ENCODE results near the gene PRKAR2B.
"Not testable (repeated sequence)": the region's sequence is repeated elsewhere in the genome, so short reads cannot be mapped to it uniquely, and the experiment has no call there.

The PRKAR2B gene

DNA sequence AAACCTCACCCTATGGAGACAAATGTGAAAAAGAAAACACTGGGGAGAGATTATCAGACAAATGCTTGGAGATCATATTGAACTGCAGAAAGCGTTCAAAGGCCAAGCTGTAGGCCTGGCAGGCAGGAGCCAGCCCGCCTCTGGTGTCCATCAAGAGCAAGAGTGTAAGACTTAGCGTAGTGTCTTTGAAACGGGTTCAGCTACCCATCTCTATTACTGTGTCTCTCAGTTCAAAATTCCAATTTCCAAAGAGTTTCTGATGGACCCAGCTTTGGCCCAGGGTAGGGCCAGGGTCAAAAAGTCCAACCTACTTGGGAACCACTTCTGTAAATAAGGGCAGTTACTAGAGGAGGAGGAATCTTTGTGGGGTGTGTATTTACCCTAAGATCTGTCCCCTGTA lies 78.9 kb downstream of the PRKAR2B start:
- no peak for DNase-seq

DNA sequence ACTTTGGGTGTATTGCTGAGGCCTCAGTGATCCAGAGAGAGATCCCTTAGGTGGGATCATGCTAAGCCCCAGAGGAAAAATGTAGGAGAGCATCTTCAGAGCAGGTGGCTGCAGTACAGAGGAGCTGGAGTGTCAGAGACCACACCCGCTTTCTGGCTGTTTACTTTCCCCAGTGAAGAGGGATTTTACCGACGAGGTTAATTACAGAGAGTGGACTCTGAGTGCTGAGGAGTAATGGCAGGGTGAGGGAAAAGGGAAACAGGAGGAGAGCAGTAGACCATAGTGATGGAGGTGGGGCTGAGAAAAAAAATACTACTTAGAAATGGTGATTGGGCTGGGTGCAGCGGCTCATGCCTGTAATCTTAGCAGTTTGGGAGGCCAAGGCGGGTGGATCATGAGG lies 81.0 kb downstream of the PRKAR2B start:
- no peak for DNase-seq

DNA sequence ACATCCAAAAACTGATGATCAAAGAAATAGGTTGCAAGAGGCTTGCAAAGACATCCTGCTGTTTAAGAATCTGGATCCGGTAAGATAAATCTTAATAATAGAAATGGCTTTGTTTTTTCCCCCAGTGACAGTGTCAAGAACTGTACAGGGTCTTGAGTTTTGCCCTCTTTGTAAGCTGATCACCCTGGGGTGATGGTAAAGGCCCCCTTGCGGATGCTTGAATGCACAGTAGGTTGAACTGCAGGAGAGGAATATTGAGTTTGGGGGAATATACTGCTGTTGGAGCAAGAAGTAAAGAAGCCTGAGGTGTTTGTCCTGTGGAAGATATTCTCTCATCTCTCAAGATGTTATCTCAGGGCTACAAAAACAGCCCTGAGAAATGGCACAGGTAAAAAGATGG lies 83.7 kb downstream of the PRKAR2B start:
- no peak for DNase-seq

DNA sequence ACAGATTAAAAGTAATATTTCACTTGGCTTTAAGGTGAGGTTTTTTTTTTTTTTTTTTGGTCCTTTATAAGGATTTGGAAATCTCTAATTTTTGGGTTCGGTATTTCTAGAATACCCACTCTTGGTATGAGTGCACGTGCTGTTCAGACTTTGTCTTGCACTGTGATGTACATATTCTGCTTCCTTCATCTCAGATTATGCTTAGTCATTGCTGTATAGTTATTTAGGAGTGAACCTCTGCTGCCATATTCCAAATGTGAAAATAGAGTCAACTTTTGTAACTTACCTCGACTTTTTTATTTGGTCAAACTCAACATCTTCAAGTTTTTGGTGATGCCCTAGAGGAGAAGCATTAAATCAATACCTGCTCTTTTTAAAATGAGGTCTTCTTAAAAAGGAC lies 84.2 kb downstream of the PRKAR2B start:
- DNase-seq, result no peak

DNA sequence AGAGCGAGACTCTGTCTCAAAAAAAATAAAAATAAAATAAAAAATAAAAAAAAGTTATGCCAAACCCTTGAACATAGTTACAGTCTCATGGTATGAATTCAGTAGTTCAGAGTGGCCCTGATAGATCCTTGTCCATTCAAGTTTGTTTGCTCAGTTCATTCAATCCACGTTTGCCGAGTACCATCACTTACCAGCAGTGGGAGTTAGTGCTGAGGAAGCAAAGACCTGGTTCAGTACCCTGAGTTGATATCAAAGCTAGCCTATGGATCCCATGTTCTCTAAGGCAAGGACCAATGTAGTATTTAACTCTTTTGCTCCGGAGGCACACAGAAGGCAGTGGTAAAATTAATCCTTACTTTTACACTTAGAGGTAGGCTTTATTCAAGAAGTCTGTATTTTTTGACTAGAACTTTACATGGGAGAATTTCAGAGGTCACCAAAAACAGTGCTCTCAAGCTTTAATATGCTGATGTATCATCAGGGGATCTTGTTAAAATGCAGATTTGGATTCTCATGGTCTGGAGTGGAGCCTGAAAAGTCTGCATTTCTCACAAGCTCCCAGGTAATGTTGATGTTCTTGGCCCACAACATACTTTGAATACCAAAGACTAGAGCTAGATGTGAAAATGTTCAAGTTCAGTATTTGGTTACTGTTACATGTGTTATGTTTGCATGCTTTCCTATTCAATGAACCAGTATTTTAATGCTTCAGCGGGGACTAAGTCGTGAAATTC lies 86.1 kb downstream of the PRKAR2B start:
- DNase-seq, result no peak

DNA sequence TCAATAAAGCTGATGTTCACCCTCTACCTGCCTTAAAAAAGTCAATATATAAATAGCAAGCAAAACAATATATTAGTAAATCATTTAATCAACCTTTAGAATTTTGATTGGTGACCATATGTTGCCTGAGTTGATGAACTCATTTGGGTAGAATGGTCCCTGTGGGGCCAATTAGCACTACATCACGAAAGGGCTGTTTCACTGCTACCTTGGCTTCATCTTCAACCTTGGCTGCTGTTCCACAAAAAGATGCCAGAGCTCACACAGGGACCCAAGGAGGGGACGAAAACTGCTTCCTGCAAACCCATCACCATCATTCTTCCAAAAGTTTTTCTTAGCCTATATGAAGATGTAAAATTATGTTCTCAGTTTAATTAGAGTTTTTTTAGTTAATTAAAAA lies 88.9 kb downstream of the PRKAR2B start:
- no peak for DNase-seq

DNA sequence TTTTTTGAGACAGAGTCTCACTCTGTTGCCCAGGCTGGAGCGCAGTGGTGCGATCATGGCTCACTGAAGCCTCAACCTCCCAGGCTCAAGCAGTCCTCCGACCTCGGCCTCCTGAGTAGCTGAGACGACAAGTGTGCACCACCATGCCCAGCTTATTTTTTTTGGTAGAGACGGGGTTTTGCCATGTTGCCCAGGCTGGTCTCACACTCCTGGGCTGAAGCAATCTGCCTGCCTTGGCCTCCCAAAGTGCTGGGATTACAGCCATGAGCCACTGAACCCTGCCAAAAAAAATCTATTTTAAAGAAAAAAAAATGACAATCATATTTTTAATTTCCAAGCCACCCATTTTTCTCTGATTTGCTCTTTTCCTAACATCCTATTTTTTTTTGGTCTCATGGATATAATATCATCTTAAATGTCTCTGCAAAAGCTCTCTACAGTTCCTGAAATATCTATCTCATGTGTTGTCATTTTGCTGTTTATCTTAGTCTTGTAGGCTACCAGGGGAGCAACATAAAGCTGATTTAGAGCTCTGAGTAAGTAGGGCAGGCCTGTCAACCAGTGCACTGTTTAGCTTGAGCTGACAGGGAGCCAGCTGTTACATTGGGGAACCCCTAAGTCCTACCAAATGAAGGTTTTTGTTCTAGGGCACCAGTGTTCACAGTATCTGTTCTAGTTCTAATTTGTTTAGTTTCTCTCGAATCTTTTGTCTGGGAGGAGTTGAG lies 94.4 kb downstream of the PRKAR2B start:
- DNase-seq, result no peak

DNA sequence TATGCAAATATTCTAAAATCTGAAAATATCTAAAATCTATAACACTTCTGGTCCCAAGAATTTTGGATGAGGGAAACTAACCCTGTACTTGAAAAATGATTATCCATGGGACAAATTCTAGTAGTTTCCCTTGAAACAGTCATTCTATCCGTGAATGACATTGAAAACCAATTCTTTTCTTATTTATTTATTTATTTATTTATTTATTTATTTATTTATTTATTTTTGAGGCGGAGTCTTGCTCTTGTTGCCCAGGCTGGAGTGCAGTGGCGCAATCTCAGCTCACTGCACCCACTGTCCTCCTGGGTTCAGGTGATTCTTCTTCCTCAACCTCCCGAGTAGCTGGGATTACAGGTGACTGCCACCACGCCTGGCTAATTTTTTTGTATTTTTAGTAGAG lies 99.4 kb downstream of the PRKAR2B start:
- not testable (repeated sequence) for DNase-seq

DNA sequence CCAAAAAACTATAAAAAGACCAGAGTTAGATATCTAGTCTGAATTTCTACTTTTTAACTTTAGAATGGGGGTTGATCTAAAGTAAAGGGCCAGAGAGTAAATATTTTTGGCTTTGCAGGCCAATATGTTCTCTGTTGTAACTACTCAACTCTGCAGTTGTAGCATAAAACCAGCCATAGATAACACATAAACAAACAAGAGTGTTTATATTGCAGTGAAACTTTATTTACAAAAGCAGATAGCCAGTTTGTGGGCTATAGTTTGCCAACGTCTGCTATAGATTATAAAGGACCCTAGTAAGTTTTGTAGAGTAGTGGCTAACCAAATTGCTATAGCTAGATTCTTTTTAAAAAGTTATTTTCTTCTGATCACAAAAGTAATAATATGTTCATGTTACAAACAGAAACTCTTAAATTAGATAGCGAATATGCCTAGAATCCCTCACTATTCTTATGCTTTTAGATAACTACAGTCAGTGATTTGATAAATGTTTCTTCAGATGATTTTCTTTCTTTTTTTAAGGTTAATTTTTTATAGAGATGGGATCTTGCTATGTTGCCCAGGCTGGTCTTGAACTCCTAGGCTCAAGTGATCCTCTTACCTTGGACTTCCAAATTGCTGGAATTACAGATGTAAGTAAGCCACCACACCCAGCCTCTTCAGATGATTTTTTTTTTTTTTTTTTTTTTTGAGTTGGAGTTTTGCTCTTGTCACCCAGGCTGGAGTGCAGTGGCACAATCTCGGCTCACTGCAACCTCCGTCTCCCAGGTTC lies 100.7 kb downstream of the PRKAR2B start:
- no peak for DNase-seq

DNA sequence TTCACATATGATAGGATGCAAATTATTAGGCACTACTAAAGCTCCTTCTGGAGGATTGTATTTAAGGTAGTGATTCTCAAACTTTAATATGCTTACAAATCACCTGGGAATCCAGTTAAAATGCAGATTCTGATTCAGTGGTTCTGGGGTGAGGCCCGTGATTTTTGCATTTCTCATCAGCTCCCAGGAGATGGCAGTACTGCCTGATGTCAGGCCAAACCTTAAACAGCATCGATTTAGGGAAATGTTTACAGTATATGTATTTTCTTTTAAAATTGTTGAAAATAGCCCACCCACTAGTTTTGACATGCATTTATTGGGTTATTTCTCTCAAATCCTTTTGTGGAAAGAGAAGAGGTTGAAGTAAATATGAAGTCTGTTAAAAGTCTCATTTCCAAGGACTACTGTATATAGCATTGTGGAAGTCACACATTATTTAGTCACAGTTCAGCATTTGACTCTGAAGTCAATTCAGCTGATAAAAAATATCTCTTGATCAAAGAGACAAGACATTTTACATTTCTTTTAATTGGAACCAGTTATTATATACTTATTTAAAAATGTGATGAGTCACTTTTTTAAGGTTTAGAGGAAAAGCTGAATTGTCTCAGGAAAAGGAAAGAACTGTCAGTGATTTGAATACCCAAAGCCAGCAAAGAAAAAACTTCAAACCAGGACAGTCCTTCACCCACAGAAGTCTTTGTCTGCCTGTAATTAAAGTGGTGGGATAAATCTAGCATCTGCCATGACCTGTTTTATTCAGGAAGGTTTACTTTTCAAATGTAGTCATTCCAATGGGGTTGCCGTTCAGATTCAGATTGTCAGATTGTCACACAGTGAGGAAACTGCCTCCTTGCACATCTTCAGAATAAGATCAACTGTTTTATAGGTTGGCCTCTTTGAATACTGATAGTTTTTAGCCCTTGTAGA lies 103.2 kb downstream of the PRKAR2B start:
- DNase-seq, result peak; percentile 44

DNA sequence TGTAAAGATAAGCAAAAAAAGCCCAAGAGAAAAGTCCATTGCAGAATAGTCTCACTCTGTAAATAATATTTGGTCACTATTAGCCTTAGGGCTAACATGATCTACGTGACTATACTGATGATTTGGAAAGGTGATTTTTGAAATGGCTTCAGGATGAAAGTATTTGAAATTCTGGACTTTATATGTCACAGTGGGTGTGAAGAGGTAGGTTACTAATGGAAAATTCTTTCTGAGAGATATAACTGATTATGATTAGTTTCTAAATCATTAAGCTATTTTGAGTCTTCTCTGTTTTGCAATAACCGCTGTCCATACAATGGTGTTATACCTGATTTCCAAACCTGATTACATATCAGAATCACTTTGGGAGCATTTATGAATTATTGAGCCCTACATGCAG lies 104.2 kb downstream of the PRKAR2B start:
- DNase-seq, result no peak

DNA sequence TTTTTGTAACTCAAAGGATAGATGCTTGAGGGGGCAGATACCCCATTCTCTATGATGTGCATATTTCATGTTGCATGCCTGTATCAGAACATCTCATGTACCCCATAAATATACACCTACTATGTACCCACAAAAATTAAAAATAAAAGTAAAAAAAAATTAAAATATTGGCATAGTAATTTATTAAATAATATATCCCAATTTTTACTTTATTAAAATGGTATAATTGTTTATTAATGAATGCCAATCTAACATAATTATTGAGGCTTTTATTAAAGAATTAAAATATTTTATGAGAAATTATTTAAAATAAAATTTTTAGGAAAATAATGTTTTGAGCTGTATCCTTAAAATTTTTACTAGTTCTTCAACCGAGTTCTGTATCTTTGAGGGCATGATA lies 105.4 kb downstream of the PRKAR2B start:
- DNase-seq, result no peak

DNA sequence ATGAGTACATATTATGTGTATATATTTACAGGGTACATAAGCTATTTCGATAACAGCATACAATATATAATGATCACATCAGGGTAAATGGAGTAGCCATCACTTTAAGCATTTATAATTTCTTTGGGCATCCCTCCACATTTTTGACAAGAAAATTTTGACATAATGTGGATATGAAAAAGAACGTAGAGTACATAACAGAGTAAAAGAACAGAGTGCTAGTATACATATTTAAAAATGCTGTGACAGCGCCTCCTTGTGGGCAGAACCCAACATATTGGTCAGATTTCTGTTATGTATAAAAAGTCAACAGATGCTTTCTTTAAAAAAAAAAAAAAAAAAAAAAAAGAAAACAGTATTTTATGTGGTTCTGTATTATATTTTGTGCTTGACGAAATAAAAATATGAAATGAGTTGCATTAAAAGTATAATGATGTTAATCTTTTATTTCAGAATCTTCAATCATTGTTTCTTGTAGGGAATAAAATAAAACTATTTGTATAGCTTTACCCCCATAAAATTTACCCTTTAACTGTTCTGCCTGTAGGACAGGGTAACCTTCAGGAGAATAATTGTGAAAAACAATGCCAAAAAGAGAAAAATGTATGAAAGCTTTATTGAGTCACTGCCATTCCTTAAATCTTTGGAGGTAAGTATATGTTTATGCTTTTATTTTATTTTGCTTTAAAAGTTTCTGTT lies 106.0 kb downstream of the PRKAR2B start:
- peak; percentile 86 for DNase-seq

DNA sequence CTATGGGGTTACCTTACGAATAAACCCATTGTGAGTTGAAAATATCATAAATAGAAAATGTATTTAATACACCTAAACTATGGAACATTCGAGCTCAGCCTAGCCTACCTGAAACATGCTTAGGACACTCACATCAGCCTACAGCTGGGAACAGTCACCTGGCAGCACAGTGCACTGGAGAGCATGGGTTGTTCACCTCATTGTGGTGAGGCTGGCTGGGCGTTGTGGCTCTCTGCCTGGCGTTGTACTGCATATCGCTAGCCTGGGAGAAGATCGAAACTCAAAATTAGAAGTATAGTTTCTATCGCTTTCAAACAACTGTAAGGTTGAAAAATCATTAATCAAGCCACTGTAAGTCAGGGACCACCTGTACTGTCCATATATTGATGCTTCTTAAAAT lies 107.0 kb downstream of the PRKAR2B start:
- no peak for DNase-seq

DNA sequence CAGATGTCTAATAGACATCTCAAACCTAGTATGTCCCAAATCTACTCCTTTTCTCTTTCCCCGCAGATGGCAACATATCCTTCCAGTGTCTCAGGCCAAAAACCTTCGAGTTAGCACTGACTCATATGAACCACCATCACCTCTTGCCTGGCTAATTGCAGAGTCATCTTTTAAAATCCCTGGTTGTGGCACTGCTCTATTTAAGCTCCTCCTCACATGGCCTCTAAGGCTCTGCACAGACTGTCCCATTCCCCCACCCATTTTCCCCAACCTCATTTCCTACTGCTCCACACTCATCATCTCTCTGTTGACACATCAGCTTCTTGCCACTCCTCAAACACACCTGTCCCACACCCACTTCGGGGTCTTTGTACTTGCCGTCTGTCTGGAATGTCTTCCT lies 107.5 kb downstream of the PRKAR2B start:
- DNase-seq, result no peak

DNA sequence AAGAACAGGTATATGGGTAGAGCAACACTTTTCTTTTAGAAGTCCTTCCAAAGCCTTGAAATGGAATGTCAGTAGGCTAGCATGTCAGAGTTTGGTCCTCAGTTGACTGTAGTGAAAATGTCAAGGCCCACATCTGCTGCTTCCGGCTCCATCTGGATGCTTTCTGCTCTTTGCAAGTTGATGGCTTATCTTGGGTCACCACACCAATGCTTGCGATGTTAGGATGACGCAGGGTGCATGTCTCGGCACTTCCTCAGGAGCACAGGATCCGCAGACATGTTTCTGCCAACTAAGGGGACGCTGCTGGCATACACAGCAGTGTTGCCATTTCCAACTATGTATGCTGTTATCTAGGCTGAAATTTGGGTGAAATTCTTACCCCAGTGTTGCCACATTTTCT lies 110.3 kb downstream of the PRKAR2B start:
- DNase-seq, result no peak

DNA sequence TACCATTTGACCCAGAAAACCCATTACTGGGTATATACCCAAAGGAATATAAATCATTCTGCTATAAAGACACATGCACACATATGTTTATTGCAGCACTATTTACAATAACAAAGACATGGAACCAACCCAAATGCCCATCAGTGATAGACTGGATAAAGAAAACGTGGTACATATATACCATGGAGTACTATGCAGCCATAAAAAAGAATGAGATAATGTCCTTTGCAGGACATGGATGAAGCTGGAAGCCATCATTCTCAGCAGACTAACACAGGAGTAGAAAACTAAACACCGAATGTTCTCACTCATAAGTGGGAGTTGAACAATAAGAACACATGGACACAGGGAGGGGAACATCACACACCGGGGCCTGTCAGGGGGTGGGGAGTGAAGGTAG lies 111.2 kb downstream of the PRKAR2B start:
- not testable (repeated sequence) for DNase-seq

DNA sequence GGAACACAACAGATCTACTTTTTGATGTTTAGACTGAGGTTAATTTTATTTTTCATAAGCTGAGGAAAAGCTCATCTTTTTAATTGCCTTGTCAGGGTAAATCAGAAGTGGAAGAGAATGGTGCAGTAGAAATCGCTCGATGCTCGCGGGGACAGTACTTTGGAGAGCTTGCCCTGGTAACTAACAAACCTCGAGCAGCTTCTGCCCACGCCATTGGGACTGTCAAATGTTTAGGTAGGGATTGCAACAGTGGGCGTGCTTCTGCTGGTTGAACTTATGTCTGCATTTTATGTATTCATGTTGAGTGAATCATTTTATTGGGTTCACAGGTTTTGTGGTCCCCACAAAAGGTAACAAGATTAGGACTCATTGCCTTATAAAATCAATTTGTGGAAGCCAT lies 112.6 kb downstream of the PRKAR2B start:
- no peak for DNase-seq

DNA sequence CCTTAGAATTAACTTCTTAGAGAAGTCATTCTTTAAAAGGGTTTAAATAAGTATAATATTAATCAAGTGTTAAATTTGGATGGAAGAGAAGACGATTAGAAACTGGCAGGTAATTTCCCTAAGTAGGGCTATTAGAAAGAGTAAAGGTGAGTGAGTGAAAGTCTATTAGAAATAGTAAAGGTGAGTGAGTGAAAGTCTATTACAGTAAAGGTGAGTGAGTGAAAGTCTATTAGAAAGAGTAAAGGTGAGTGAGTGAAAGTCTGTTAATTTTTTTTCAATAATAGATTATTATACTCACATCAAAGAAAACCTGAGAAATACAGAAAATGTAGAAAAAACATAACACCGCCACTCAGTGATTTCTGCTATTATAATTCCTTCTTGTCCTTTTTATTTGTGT lies 113.5 kb downstream of the PRKAR2B start:
- DNase-seq, result no peak

DNA sequence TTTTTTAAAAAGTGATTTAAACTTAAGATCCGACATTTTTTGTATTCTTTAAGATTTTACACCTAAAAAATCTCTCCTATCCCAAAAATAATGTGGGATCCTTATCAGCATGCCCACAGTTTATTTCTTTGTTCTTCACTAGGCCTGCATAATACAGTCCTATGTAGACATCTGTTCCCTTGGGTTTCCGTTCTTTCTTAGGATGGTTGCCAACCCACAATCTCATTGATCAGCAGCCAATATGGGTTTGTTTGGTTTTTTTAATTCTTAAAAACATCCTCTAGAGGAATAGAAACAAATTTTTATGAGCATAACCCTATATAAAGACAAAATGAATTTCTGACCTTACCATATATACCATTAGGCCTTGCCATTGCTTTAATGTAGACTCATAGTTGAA lies 115.9 kb downstream of the PRKAR2B start:
- DNase-seq, result no peak

DNA sequence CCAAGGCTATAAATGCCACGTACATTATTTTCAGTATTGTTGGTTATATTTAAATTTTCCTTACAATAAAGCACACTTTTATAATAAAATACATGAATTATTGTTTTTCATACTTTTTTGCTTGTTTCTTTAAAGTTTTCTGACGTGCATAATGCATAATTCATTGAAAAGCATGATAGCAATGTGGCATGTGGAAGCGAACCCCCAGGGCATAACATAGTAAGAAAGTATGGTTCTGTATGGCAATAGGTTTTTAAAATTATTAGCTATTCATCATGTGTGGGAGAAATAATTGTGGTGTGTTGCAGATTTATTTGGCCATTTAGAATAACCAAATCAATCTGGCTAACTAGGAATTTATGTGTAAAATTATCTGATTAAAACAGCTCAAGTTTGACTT lies 116.9 kb downstream of the PRKAR2B start:
- DNase-seq, result no peak

DNA sequence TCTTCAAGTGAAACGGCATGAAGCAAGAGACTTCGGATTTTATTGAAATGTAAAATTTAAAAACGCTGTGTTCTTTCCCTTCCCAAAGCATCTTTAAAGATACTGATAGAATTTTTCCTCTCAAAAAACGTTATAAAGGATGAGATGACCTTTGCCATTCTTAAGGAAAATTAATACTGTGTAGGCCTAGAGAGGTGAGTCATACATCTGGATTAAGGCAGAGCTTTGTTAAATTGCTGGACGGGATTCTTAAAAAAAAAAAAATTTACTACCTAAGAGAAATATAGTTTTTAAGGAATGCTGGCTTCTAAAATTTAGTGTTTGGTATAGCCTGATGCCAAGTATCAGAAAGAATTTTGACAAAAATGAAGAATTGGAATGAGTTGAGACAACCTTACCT lies 118.0 kb downstream of the PRKAR2B start:
- no peak for DNase-seq
